Glutamatergic neuron (in vitro differentiated cells): ENCODE measurements around the gene CMAS. TPM values are rescaled to one million over a fixed set of nuclear protein-coding genes. Genes with fewer than 3 reads are reported as not detected.
"Not testable (repeated sequence)": the region's sequence is repeated elsewhere in the genome, so short reads cannot be mapped to it uniquely, and the experiment has no call there.

Source experiments
- DNase-seq: peaks from one replicate; pipeline ENCODE4 v3.0.0; 2022
- H3K27ac Mint-ChIP-seq: one replicate; pipeline ENCODE4 v1.8.0; 2020; ENCODE audit warnings: mild to moderate bottlenecking, mixed read lengths, inconsistent platforms; ENCODE audit not compliant: unreplicated experiment
- H3K27me3 Mint-ChIP-seq: one replicate; pipeline ENCODE4 v1.8.0; 2020; ENCODE audit warnings: mild to moderate bottlenecking, moderate library complexity, mixed read lengths, inconsistent platforms; ENCODE audit not compliant: unreplicated experiment
- H3K36me3 Mint-ChIP-seq: one replicate; pipeline ENCODE4 v1.8.0; 2020; ENCODE audit warnings: mild to moderate bottlenecking, mixed read lengths, inconsistent platforms; ENCODE audit not compliant: unreplicated experiment
- H3K4me1 Mint-ChIP-seq: one replicate; pipeline ENCODE4 v1.8.0; 2020; ENCODE audit warnings: mild to moderate bottlenecking, low read depth, mixed read lengths, inconsistent platforms; ENCODE audit not compliant: unreplicated experiment
- H3K4me3 Mint-ChIP-seq: one replicate; pipeline ENCODE4 v1.8.0; 2020; ENCODE audit warnings: mild to moderate bottlenecking, mixed read lengths, inconsistent platforms; ENCODE audit not compliant: unreplicated experiment
- H3K9me3 Mint-ChIP-seq: one replicate; pipeline ENCODE4 v1.8.0; 2020; ENCODE audit warnings: mild to moderate bottlenecking, moderate library complexity, mixed read lengths, inconsistent platforms; ENCODE audit not compliant: unreplicated experiment
- total RNA-seq: library from RNA; stranded (reverse); fragmentation: NEBNext Ultra II Directional; extraction: Animal tissue kit (Norgen Biotek cat#: 25700); gene quantifications from one replicate; pipeline ENCODE4 v1.2.1, GENCODE V29; 2021; ENCODE audit not compliant: unreplicated experiment
- TF ChIP-seq, protein P1 (sequence below): fragments of 200-600 bp; sonication (generic); IDR thresholded peaks from one replicate; pipeline ENCODE4 v1.5.0; 2021; ENCODE audit not compliant: partially characterized antibody, unreplicated experiment

CMAS gene
- total RNA-seq, 1 donor from 2014 or later = 47.9 TPM

- peaks cover 15% of the 10 kb centered on the region for H3K4me1 Mint-ChIP-seq
- H3K36me3 Mint-ChIP-seq = no peaks in the 10 kb centered on the region
- peak overlapping the region; percentile 96 for H3K4me3 Mint-ChIP-seq
- DNase-seq = no peak
- peaks cover 2% of the 10 kb centered on the region for H3K9me3 Mint-ChIP-seq
- TF ChIP-seq, protein P1, sequence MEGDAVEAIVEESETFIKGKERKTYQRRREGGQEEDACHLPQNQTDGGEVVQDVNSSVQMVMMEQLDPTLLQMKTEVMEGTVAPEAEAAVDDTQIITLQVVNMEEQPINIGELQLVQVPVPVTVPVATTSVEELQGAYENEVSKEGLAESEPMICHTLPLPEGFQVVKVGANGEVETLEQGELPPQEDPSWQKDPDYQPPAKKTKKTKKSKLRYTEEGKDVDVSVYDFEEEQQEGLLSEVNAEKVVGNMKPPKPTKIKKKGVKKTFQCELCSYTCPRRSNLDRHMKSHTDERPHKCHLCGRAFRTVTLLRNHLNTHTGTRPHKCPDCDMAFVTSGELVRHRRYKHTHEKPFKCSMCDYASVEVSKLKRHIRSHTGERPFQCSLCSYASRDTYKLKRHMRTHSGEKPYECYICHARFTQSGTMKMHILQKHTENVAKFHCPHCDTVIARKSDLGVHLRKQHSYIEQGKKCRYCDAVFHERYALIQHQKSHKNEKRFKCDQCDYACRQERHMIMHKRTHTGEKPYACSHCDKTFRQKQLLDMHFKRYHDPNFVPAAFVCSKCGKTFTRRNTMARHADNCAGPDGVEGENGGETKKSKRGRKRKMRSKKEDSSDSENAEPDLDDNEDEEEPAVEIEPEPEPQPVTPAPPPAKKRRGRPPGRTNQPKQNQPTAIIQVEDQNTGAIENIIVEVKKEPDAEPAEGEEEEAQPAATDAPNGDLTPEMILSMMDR = no peak
- peaks cover 5% of the 10 kb centered on the region for H3K27me3 Mint-ChIP-seq
- H3K27ac Mint-ChIP-seq = peak overlapping the region; percentile 94
These were observed 961 bp downstream of the CMAS start for GRCh38 chr12:22046968-22047390.

GRCh38 chr12:22047494-22047893 lies 1.5 kb downstream of the CMAS start:
- Mint-ChIP-seq H3K27me3 (peaks cover 3% of the 10 kb centered on the region), H3K4me1 (peaks cover 15% of the 10 kb centered on the region), H3K9me3 (peaks cover 2% of the 10 kb centered on the region), H3K27ac (no peak overlapping the region), H3K36me3 (no peaks in the 10 kb centered on the region), H3K4me3 (peak overlapping the region; percentile 96)
- TF ChIP-seq, protein P1 = no peak
- DNase-seq = no peak

DNA sequence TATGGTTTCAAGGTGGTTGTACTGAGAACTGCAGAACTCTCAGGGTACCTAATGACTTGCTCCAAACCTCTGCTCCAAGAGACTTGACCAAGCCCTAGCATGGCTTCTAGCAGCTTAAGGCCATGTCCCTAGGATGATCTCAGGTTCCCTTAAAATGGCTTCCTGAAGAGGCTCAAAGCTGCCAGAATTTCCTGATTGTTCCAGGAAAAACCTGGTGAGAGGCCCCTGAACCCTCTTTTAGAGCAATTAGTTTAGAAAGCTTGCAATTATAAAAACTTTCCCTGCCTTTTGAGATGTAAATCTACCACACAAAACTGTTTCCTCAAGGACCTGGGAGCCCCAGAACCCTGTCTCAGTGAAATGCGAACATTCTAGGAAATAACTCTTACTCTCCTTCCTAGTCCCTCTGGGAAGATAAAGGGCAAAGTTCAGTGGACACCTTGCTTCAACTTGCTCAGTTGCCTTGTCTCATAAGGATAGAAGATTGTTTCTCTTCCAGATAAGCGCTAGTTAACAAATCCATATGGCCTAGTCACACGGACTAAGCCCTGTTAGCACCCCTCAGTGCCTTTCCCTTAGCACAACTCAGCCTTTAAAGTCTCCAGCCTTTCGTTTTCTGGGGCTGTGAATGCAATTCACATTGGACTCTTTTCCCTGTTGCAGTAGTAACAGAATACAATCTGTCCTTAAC lies 2.5 kb downstream of the CMAS start:
- H3K36me3 Mint-ChIP-seq = no peaks in the 10 kb centered on the region
- H3K27ac Mint-ChIP-seq = no peak overlapping the region
- peaks cover 2% of the 10 kb centered on the region for H3K9me3 Mint-ChIP-seq
- TF ChIP-seq, protein P1 = no peak
- no peak for DNase-seq
- H3K27me3 Mint-ChIP-seq = peaks cover 3% of the 10 kb centered on the region
- no peak overlapping the region for H3K4me3 Mint-ChIP-seq
- peaks cover 16% of the 10 kb centered on the region for H3K4me1 Mint-ChIP-seq

GRCh38 chr12:22050078-22050477 lies 4.1 kb downstream of the CMAS start:
- no peak overlapping the region for H3K4me3 Mint-ChIP-seq
- peaks cover 2% of the 10 kb centered on the region for H3K9me3 Mint-ChIP-seq
- no peaks in the 10 kb centered on the region for H3K36me3 Mint-ChIP-seq
- peaks cover 16% of the 10 kb centered on the region for H3K4me1 Mint-ChIP-seq
- no peak overlapping the region for H3K27ac Mint-ChIP-seq
- no peak for DNase-seq
- TF ChIP-seq, protein P1 = no peak
- H3K27me3 Mint-ChIP-seq = peaks cover 3% of the 10 kb centered on the region

DNA sequence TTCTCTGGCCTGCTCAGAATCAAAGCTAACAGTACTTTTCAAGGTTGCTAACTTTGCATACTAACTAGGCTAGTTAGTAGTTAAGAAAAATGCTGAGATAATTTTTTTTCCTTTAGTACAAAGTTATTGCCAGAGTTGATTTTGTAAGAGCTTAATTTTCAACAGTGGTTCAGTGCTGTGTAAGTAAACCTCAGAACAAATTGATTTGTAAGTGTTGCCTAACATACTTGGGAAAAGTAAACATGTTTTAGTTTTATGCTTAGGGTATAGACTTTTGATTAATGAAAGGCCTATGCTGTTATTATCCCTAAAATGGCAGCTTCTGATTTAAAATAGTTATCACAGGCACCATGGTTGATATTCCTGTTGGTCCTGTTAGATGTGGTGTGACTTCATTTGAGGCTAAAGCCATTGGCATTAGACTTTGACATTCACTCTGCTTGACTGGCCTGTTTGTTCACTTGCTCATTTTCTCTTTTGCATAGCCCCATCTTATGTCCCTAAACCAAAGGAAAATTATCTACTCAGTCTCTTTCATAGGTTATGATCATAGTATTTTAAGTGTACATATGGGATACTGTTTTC lies 5.2 kb downstream of the CMAS start:
- Mint-ChIP-seq H3K27me3 (peaks cover 3% of the 10 kb centered on the region), H3K4me1 (peaks cover 16% of the 10 kb centered on the region), H3K4me3 (no peak overlapping the region), H3K9me3 (no peaks in the 10 kb centered on the region), H3K27ac (no peak overlapping the region), H3K36me3 (no peaks in the 10 kb centered on the region)
- TF ChIP-seq, protein P1 = no peak
- DNase-seq = no peak

DNA sequence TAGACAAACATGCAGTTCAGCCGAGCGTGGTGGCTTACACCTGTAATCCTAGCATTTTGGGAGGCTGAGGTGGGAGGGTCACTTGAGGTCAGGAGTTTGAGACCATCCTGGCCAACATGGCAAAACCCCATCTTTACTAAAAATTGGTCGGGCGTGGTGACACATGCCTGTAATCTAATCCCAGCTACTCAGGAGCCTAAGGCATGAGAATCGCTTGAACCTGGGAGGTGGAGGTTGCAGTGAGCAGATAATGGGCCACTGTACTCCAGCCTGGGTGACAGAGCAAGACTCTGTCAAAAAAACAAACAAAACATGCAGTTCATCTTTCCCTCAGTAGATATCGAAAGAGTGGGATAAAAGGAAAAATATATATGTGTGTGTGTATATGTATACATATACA lies 7.0 kb downstream of the CMAS start:
- H3K27ac Mint-ChIP-seq, DNase-seq, H3K4me1 Mint-ChIP-seq: not testable (repeated sequence)

More for the DNA sequence above, 7.0 kb downstream of the CMAS start:
- not testable (repeated sequence) for H3K9me3 Mint-ChIP-seq, H3K36me3 Mint-ChIP-seq, H3K27me3 Mint-ChIP-seq, H3K4me3 Mint-ChIP-seq
